ENCODE measurements around the gene NR3C1.

NR3C1 gene

GRCh38 chr5:143234162-143234842 lies 169.2 kb downstream of the NR3C1 start:
- no peak for DNase-seq (ENCODE audit: low read depth, low spot score)

GRCh38 chr5:143233031-143233430 lies 170.5 kb downstream of the NR3C1 start:
- no peak for DNase-seq (ENCODE audit: low read depth, low spot score)

GRCh38 chr5:143231973-143232812 lies 171.3 kb downstream of the NR3C1 start:
- no peak for DNase-seq (ENCODE audit: low read depth, low spot score)

- no peak for DNase-seq (ENCODE audit: low read depth, low spot score)
Measured at GRCh38 chr5:143231416-143231815, 172.1 kb downstream of the NR3C1 start.

GRCh38 chr5:143230676-143230996 lies 172.8 kb downstream of the NR3C1 start:
- no peak for DNase-seq (ENCODE audit: low read depth, low spot score)

GRCh38 chr5:143229896-143230675 lies 173.4 kb downstream of the NR3C1 start:
- no peak for DNase-seq (ENCODE audit: low read depth, low spot score)

- DNase-seq (ENCODE audit: low read depth, low spot score) = no peak
Measured at GRCh38 chr5:143229426-143229895, 174.0 kb downstream of the NR3C1 start.

GRCh38 chr5:143228597-143229293 lies 174.7 kb downstream of the NR3C1 start:
- no peak for DNase-seq (ENCODE audit: low read depth, low spot score)
